Prostate gland (tissue), 2 donors: ENCODE results near the gene LRRC28. TPM values are rescaled to one million over a fixed set of nuclear protein-coding genes. Genes with fewer than 3 reads are reported as not detected.
A peak's percentile ranks its signal among the peaks of the same experiment; 100 is the strongest.

Experiments
- DNase-seq: peaks from one replicate; pipeline ENCODE4 v3.0.0-alpha.2; 2019; ENCODE audit warnings: low spot score
- H3K27ac ChIP-seq, 2 donors: fragments of 200-600 bp; sonication (generic); 2 replicates each; pipeline ENCODE4 v1.5.1; 2017 to 2019
- H3K27me3 ChIP-seq: fragments of 200-600 bp; sonication (generic); replicated peaks from 2 replicates; pipeline ENCODE4 v1.5.1; 2019; ENCODE audit not compliant: insufficient read depth
- H3K36me3 ChIP-seq, 2 donors: fragments of 200-600 bp; sonication (generic); 1 replicate in 1 of 2; 2 replicates in 1 of 2; pipeline versions ENCODE4 v1.5.1 to v1.8.1; 2017 to 2019
- H3K4me1 ChIP-seq: fragments of 200-600 bp; sonication (generic); replicated peaks from 2 replicates; pipeline ENCODE4 v1.5.1; 2019
- H3K4me3 ChIP-seq, 2 donors: fragments of 200-600 bp; sonication (generic); 2 replicates each; pipeline ENCODE4 v1.5.1; 2017 to 2019
- H3K9me3 ChIP-seq: fragments of 200-600 bp; sonication (generic); 2 replicates; pipeline ENCODE4 v1.5.1; 2017
- POLR2A ChIP-seq: fragments of 450-650 bp; IDR thresholded peaks from one replicate; pipeline ENCODE4 v1.6.1; 2016; ENCODE audit warnings: antibody characterized with exemption, mild to moderate bottlenecking
- POLR2AphosphoS5 ChIP-seq: sonication (generic); formaldehyde crosslinking; IDR thresholded peaks from one replicate; pipeline ENCODE4 v1.6.1; 2017; ENCODE audit warnings: antibody characterized with exemption
- WGBS: methylation state at CpG from one replicate; pipeline ENCODE4 v1.1.5; 2018; 5-methylcytosine and 5-hydroxymethylcytosine counted together
- intact Hi-C: fragments of 100-400 bp; cut with DNase I; formaldehyde crosslinking; loops from one replicate; pipeline ENCODE4 v1.14.2; 2022
- total RNA-seq, 2 donors: library from RNA; depleted of rRNA; stranded (reverse); fragments of >200 nt; gene quantifications; one replicate each; pipeline ENCODE4 v1.1.0, GENCODE V29; 2016
- TF ChIP-seq, protein P1 (sequence below), 4 experiments: fragments of 200-600 bp in 2 of 4; fragments of 450-650 bp in 2 of 4; sonication (generic) in 2 of 4; IDR thresholded peaks; 1 replicate in 3 of 4; 2 replicates in 1 of 4; pipeline ENCODE4 v1.5.1; 2016 to 2019; ENCODE audit warnings: antibody characterized with exemption in 4 of 4, mild to moderate bottlenecking in 2 of 4, moderate library complexity in 2 of 4

LRRC28 gene
- total RNA-seq, 2 donors from 2014 or later, result 16.0 to 36.8 TPM

DNA sequence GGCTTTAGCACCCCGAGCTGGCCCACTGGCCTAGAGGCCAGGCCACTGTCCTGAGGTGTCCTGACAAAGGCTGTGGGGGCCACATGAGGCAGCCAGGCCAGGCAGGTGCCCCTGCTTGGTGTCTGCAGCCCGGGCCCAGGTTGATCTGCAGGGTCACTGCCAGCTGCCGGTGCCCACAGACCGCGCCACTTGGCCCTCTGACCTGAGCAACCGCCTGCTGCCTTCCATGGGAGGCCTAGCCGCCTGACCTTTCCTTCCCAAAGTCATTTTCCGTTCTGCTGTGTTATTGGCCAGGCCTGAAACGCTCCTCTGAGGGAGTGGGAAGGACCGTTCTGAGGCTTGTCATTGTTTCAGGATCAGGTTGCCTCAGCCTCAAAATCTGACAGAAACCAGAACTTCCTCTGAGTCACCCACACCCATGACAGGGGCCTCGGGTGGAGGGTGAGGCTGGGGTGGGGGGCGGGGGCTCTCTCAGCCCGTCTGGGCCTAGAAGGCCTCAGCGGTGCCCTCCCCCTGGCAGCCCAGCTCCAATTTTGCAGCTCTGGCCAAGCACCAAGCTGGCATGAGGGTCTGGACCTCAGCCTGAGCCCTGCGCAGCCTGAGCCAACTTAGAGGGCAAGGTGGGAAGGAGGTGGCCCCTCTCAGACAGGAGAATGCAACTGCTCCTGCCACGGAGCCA, 173.8 kb downstream of the LRRC28 start:
- H3K4me3 ChIP-seq, result no peak overlapping the region
- 50% methylated on average over 14 of the region's 16 CpGs for WGBS
- H3K27me3 ChIP-seq, result no peaks in the 10 kb centered on the region
- H3K27ac ChIP-seq, result no peak overlapping the region
- intact Hi-C loops, result no loop called here
- TF ChIP-seq, protein P1, sequence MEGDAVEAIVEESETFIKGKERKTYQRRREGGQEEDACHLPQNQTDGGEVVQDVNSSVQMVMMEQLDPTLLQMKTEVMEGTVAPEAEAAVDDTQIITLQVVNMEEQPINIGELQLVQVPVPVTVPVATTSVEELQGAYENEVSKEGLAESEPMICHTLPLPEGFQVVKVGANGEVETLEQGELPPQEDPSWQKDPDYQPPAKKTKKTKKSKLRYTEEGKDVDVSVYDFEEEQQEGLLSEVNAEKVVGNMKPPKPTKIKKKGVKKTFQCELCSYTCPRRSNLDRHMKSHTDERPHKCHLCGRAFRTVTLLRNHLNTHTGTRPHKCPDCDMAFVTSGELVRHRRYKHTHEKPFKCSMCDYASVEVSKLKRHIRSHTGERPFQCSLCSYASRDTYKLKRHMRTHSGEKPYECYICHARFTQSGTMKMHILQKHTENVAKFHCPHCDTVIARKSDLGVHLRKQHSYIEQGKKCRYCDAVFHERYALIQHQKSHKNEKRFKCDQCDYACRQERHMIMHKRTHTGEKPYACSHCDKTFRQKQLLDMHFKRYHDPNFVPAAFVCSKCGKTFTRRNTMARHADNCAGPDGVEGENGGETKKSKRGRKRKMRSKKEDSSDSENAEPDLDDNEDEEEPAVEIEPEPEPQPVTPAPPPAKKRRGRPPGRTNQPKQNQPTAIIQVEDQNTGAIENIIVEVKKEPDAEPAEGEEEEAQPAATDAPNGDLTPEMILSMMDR (IDR thresholded peaks at IDR 0.05), result no peak
- TF ChIP-seq POLR2A (no peak), POLR2AphosphoS5 (no peak)
- H3K4me1 ChIP-seq, result no peaks in the 10 kb centered on the region
- no peaks in the 10 kb centered on the region for H3K9me3 ChIP-seq
- no peak for DNase-seq
- no peaks in the 10 kb centered on the region for H3K36me3 ChIP-seq

DNA sequence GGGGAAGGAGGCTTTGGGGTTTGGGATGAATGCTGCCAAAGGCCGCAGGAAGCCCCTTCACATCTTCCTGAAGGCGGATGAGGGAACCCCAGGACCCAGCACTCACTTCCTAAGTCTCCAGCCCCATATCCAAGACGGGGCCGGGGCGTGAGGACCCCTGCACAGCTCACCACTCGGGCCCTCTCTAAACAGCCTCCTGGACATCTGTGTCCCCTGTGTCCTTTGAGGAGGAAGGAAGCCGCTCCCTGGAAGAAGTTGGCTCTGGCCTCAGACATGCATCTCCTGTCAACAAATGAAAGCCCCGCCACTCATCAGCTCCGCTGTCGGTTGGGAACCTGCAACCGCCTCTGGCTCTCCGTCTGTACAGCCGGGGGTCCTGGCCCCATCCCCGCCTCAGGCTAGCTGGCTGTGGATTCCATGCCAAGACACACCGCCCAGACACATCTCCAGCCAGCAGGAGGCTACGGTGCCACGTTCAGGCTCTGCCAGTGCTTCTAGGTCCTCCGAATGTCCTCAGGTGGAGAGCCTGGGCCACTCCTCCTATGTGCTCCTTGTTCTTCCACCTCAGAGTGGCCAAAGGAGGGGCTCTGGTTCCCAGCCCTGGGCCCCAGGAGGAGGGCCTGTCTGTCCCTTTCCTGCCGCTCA, 174.5 kb downstream of the LRRC28 start:
- 67% methylated on average over 19 of the region's 19 CpGs for WGBS
- intact Hi-C loops, result no loop called here
- no peaks in the 10 kb centered on the region for H3K27me3 ChIP-seq
- no peak for DNase-seq
- TF ChIP-seq POLR2AphosphoS5, result no peak
- TF ChIP-seq POLR2A, result no peak
- TF ChIP-seq, protein P1 (IDR thresholded peaks at IDR 0.05), result peak in 1 of 4 experiments; percentile 51
- no peaks in the 10 kb centered on the region for H3K9me3 ChIP-seq
- no peak overlapping the region for H3K27ac ChIP-seq
- no peak overlapping the region for H3K4me3 ChIP-seq
- H3K36me3 ChIP-seq, result no peaks in the 10 kb centered on the region
- H3K4me1 ChIP-seq, result no peaks in the 10 kb centered on the region

- H3K27me3 ChIP-seq, result no peaks in the 10 kb centered on the region
- no peaks in the 10 kb centered on the region for H3K9me3 ChIP-seq
- H3K36me3 ChIP-seq, result no peaks in the 10 kb centered on the region
- DNase-seq, result no peak
- no peaks in the 10 kb centered on the region for H3K4me1 ChIP-seq
- TF ChIP-seq POLR2AphosphoS5 (no peak), POLR2A (no peak)
- TF ChIP-seq, protein P1 (IDR thresholded peaks at IDR 0.05), result no peak
- intact Hi-C loops, result no loop called here
- no peak overlapping the region for H3K4me3 ChIP-seq
- WGBS, result 88% methylated on average over 26 of the region's 26 CpGs
- no peak overlapping the region for H3K27ac ChIP-seq
Observed at GRCh38 chr15:99426431-99427105, 175.3 kb downstream of the LRRC28 start.

DNA sequence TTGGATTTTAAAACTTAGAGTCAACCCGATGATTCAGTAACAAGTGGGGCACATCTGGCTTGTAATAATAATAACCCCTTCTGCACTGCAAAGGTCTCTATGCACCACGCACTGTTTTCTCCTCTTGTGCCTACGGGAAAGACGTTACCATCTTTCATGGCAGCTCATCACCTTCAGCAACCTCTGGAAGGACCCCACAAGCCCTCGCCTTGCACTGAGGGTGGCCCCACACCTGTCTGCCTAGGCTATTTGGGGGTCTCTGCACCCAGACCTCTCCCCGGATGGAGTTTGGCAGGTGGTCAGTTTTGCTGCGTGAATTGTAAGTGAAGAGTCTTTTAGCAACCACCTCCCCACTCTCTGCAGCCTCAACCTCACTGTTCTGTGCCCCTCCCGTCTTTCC, 175.9 kb downstream of the LRRC28 start:
- no peaks in the 10 kb centered on the region for H3K27me3 ChIP-seq
- no peaks in the 10 kb centered on the region for H3K36me3 ChIP-seq
- no peak overlapping the region for H3K4me3 ChIP-seq
- WGBS, result 96% methylated on average over 8 of the region's 8 CpGs
- H3K9me3 ChIP-seq, result no peaks in the 10 kb centered on the region
- intact Hi-C loops, result no loop called here
- no peaks in the 10 kb centered on the region for H3K4me1 ChIP-seq
- TF ChIP-seq, protein P1 (IDR thresholded peaks at IDR 0.05), result no peak
- TF ChIP-seq POLR2AphosphoS5 (no peak), POLR2A (no peak)
- DNase-seq, result no peak
- no peak overlapping the region for H3K27ac ChIP-seq
